Mucosa of gallbladder (tissue), 1 donor: ENCODE measurements around the gene TMPRSS6. TPM values are rescaled to one million over a fixed set of nuclear protein-coding genes. Genes with fewer than 3 reads are reported as not detected.

ENCODE experiments used
- DNase-seq: peaks from one replicate; pipeline ENCODE4 v3.0.0-alpha.2; 2020; ENCODE audit warnings: low spot score
- total RNA-seq: library from RNA; stranded (reverse); gene quantifications from one replicate; pipeline ENCODE4 v1.2.1, GENCODE V29; 2021
- donor health status: DM: no; HTN: no; CAD: no.

TMPRSS6 gene
- total RNA-seq, result 9.2 TPM

DNA sequence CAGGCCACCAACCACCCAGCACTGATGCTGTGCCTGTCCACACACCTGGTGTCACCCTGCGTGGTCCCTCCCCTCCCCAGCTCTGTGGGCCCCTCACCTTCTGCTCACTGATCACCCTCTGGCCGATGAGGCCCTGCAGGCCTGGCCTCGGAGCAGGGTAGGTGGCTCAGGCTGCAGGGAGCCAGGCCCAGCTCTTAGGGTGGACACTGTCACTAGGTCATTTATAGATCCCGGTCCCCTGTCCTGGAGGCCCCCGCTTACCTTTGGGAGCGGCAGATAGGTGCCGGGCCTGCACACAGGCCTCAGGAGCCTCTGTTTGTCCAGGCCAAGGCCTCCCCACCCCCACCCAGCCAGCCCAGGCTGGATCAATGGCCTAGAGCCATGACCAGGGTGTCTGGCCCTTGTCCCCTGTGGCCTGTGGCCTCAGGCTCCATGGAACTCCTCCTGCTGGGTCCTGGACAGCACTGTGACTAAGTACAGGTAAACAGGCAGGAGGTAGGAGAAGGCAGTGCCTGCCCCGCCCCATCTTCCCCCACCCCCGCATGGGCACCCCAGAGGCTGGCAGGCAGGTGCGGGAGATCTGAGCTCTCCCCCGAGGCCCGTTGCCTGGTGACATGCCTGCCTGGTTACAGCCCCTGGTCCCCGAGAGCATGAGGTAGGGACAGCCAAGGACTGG lies at the start of gene TMPRSS6:
TSS of gene TMPRSS6 (minus strand) at position 472 of the 676 bp plus-strand sequence. CDS start 6,296 bp downstream, outside the sequence.
- DNase-seq, result peak; percentile 46

DNA sequence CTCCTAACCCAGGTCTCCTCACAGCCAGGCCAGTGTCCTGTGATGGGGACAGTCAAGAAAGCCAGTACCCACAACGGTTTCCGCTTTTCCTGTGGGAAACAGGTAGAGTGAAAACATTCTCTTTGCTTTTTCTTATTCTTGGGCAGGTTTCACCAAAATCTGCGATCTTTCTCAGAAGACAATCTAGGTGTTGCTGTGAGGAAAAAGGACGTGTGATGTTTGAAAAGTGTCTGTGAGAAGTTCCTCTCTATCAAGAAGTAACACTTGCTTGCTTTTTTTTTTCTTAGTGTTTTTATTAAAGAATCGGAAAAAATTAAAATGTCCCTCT lies 49.4 kb upstream of the TMPRSS6 start:
- DNase-seq, result no peak

DNA sequence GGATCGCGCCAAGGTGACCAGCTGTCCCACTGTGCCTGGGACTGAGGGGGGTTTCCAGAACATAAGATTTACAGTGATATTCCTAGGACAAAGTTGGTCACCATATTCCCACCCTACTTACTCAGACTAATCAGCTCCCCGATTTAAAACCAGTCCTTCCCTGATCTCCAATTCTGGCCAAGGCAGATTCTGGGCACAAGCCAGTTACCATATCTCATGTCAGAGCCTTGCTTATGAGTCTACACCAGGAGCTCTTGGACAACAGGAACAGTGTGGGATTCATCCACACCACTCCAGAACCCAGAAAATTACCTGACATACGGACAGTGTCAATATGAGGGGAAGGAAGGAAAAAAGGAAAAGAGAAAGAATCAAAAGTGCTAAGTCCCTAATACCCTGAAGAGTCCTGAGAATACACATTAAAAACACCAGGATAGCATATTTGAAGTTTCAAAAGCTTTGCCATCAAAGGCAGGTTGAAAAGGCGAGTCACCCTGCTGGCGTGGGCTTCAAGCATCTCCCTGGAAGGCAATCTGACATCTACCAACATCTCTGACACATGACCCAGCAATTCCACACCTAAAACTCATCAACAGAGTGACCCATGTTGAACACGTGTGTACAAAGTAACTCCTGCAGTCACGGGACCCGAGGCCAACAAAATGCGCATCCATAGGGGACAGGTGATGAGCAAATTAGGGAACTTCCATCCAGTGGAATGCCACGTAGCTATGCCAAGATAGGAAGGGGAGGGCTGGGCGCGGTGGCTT lies 48.2 kb upstream of the TMPRSS6 start:
- DNase-seq, result no peak

- no peak for DNase-seq
These were observed 47.3 kb upstream of the TMPRSS6 start for GRCh38 chr22:37156686-37157435.

DNA sequence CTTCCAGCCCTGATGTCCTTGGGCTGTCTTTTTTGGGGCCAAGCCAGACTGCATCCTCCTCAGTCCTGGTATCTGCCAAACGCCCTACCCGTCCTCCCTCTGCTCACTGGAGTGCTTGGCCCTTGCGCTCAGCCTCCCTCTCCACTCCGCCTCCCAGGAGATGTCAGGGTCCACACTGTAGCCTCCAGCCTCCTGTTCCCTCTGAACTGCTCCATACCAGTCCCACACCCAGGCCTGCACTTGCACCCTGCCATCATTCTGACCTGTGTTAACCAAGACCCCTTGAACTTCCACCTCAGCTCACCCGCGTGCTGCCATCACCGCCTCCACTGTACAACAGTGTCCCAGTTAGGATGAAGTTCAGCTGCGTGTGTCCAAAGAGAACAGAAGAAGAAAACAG lies 46.5 kb upstream of the TMPRSS6 start:
- DNase-seq, result no peak

GRCh38 chr22:37154925-37155712 lies 45.6 kb upstream of the TMPRSS6 start:
- no peak for DNase-seq

DNA sequence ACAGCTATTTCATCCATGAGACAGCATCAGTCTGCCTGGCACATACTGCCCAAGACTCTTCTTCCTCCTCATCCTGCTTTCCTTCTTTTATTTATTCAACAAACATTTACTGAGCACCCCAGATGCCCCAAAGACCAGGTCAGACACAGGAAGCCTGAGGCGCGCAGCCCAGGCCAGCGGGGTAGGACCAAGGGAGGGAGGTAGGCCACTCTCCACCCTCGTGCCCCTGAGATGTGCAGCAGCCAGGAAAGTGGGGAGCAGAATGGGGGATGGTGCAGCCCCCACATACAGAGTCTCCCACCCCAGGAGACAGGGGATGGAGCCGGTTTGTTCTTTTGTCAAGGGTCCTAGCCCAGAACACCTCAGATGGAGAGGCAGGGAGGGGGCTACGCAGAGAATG lies 44.4 kb upstream of the TMPRSS6 start:
- no peak for DNase-seq

DNA sequence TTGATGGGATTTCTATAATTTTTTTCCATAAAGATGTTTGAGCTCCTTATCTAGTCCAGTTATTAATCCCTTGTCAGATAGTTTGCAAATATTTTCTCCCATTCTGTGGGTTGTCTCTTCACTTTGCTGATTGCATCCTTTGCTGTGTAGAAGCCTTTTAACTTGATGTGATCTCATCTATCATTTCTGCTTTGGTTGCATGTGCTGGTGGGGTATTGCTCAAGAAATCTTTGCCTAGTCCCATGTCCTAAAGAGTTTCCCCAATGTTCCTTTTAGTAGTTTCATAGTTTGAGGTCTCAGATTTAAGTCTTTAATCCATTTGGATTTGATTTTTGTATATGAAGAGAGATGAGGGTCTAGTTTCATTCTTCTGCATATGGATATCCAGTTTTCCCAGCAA lies 41.9 kb upstream of the TMPRSS6 start:
- DNase-seq, result no peak

DNA sequence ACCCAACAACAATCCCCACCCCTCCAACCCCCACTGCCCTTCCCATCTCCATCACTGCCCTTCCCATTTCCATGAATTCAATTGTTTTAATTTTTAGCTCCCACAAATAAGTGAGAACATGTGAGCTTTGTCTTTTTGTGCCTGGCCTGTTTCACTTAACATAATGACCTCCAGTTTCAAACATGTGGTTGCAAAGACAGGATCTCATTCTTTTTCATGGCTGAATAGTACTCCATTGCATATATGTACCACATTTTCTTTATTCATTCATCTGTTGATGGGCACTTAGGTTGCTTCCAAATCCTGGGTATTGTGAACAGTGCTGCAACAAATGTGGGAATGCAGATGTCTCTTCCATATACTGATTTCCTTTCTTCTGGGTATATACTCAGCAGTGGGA lies 41.2 kb upstream of the TMPRSS6 start:
- DNase-seq, result no peak

DNA sequence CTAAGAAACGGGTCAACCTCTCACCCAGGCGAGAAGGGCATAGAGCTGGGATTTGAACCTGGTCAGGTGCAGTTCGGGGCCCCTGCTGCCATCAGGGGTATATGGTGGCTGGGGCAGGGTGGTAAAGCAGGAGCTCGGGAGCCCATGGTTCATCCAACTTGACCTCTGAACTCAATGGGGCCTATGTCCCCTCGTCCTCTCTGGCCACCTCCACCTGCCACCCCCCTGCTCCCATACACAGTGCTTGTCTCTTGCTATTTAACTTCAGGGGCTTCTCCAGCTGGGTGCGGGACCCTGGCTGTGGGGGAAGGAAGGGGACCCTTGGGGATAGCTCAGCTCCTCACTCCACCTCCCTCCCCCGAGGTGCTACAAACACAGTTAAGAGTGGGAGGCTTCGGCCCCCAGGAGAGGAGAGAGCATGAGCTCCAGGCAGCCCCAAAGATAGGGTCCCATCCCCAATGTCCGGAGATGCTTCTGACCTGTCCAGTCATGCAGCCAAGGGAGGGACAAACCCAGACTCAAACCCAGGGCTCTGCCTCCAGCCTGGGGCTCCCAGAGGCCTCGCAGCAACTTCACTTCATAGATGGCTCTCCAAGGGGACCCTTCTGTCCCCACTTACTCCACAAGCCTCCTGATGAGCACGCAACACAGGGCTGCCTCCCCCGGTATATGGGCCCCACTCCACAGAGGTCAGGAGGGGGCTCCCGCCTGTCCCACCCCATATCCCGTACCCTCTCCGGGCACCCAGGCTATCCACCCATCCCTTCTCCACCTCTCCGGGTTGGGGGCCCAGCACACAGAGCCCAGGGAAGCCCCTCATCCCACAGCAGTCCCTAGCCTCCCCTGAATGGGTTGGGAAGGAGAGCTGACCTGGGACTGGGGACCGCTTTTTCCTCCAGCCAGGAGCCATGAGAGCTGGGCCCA lies 39.5 kb upstream of the TMPRSS6 start:
- no peak for DNase-seq

DNA sequence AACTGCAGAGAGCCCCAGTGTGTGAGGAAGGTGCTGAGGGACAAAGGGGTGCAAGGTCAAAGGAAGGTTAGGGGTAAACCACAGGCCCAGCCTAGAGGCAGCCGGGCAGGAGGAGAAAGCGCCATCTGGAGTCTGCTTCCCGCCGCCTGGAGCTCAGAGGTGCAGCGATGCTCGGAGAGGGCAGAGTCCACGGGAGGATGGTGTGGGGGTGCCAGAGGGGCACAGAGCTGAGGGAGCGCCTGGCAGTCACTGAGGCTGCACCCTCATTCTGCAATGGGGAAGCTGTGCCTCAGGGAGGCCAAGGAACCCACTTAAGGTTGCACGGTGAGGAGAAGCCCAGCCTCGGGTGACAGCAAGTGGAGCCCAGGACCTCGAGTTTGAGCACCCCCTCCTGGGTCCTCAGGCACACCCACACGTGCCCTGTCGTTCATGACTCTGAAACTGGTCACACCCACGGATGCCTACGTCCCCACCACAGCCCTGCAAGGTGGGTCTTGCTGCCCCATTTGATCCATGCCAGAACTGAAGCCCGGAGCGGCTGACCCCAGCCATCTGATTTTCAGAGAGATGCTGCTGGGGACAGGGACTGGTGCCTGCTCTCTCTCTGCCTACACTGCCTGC lies 38.6 kb upstream of the TMPRSS6 start:
- no peak for DNase-seq

DNA sequence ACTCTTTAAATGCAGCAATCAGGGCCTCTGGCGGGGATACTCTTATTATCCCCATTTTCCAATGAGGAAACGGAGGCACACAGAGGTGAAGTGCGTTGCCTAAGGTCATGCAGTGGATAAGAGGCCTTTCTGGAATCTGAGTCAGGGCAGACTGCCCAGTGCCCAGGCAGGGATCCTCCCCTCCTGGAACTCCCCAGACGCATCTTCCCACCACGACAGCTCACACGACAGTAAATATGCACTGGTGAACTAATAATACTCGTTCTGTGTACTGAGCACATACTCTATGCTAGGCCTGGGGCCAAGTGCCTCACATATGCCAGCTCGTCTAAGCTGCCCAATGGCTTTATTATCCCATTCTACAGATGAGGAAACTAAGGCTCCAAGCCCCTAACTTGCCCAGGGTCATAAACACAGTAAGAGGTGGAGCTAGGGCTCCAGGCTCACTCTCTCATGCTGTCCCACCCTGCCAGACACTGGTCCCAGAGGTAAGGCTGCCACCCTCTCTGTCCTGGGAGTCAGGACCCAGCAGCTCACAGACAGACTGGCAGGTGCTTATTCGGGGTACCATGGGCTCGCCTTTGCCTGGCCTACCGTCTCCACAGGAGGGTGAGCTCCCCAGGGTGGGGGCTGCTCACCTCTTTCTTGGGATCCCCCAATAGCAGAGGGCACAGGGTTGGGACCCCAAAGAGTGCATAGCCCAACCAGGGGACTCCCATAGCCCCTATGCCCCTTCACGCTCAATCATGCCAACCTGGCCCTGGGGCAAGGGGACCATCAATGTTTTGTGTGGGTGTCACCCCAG lies 37.9 kb upstream of the TMPRSS6 start:
- no peak for DNase-seq

DNA sequence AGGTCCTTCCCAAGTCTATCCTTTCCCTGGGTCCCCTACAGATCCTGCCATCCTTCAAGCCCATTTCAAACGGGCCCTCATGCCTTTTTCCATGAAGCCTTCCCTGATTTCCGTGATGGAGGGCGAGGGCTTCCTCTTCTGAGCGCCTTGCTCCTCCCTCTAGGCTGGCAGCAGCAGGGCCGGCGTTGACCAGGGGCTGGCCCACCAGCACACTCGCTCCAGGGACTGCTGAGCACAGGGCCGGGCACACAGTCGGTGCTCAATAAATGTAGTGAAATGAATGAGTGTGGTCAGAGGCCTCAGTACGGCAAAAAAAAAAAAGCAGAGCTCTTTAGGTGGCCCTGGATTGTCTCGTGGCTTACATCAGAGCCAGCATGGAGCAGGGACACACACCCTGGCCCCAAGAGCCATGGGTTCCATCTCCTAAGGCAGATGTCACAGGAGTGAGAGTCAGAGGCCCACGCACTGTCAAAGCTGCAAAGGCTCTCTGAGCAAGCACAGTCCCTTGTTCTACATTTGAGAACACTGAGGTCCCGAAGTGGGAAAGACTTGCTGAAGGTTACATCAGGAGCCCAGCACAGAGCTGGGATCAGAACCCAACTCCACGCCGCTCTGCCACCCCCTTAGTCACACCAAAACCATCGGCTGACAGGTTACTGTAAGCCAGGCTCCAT lies 37.1 kb upstream of the TMPRSS6 start:
- DNase-seq, result no peak

DNA sequence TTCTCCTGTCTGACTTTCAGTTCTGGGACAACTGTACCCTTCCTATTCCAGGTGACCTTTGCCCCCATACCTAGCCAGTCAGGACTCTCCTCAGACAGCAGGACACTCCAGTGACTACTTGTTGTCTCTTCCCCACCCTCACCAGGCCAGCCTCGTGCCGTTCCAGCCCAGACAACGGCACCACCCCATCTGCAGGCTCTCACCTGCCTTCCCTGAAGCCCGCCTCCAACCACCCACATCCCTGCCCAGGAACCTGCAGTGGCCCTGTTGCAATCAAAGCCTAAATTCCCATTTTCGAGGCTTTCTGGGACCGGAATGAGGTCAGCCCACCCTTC lies 36.5 kb upstream of the TMPRSS6 start:
- no peak for DNase-seq

DNA sequence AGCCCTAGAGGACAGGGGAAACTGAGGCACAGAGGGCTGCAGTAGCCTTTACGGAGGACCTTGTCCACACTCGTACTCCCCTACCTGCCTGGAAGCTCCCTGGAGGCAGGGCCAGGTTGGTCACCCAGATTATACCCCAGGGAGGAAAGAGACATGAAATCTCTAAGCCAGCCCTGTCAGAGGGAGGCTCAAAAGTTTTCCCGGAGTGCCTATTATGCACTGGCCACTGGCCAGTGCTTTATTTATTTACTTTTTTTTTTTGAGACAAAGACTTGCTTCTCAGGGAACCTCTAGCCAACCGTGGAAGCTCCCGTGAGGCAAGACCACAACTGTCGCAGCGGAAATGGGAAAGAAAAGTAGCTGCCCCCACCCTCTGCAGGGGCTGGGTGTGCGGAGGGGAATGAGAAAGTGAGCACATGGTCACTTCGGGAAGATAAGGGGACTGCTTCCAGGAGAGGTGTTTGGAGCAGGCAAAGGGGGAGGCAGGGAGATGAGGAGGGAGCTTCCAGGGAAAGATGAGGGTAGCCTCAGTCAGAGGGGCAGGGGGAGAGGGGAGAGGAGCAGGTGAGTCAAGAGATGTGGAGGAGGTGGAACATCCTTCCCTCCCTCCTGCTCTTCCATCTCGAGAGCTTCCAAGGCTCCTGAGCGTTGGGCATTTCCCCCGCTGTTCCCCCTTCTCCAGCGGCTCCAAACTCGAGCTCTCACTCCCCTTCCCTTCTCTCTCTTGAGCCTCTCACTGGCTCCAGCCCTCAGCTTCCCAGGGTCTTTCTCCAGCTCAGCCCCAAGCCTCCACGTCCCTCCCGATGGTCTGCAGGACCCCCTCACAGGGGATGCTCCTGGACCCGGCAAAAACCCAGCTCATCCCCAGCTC lies 35.9 kb upstream of the TMPRSS6 start:
- DNase-seq, result no peak

DNA sequence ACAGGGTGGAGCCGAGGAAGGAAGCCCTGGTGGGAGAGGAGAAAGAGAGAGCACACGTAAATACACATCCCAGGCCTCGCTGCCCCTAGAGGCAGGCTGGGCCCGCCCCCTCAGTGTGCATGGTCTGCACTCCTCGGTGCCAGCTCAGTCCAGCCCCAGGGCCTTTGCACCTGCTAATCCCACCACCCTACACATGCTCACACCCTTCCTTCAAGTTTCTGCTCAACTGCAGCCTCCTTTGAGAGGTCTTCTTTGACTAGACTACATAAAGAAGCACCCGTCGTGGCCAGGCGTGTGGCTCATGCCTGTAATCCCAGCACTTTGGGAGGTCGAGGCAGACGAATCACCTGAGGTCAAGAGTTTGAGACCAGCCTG lies 34.7 kb upstream of the TMPRSS6 start:
- DNase-seq, result no peak

DNA sequence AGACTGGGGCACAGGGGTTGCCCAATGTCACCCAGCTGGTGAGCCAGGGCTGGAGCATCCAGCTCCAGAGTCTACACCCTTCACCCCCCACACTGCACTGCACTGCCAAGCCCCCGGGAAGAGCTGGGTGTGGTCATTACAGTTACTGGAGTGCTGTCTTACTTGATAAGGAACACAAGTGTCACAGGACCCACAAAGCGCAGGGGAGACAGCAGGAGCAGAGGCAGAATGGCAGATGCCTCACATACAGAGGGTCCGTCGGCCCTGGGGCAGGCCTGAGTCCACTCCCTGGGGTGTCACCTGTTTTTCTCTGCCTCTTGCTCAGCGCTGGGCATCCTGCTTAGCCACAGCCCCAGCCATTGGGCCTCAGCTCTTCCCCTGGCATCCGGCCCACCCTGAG lies 32.5 kb upstream of the TMPRSS6 start:
- DNase-seq, result no peak

GRCh38 chr22:37141476-37141875 lies 32.0 kb upstream of the TMPRSS6 start:
- DNase-seq, result no peak
